ENCODE results near the gene P2RX1.
"Not testable (repeated sequence)": the region's sequence is repeated elsewhere in the genome, so short reads cannot be mapped to it uniquely, and the experiment has no call there.

P2RX1 gene

GRCh38 chr17:3951003-3951402 lies 34.7 kb upstream of the P2RX1 start:
- no peak for FAIRE-seq

- FAIRE-seq, result no peak
Measured at GRCh38 chr17:3950584-3950983, 34.3 kb upstream of the P2RX1 start.

GRCh38 chr17:3949418-3949817 lies 33.2 kb upstream of the P2RX1 start:
- no peak for FAIRE-seq

- not testable (repeated sequence) for FAIRE-seq
Measured at GRCh38 chr17:3948551-3948950, 32.3 kb upstream of the P2RX1 start.

- no peak for FAIRE-seq
Measured at GRCh38 chr17:3947318-3947810, 31.1 kb upstream of the P2RX1 start.

- no peak for FAIRE-seq
Measured at GRCh38 chr17:3946711-3947235, 30.5 kb upstream of the P2RX1 start.

GRCh38 chr17:3944485-3945388 lies 28.5 kb upstream of the P2RX1 start:
- no peak for FAIRE-seq

GRCh38 chr17:3943240-3943891 lies 27.1 kb upstream of the P2RX1 start:
- FAIRE-seq, result no peak

GRCh38 chr17:3940965-3941698 lies 24.9 kb upstream of the P2RX1 start:
- no peak for FAIRE-seq

- no peak for FAIRE-seq
Measured at GRCh38 chr17:3937359-3937758, 21.1 kb upstream of the P2RX1 start.

GRCh38 chr17:3935825-3936355 lies 19.6 kb upstream of the P2RX1 start:
- no peak for FAIRE-seq

- FAIRE-seq, result no peak
Measured at GRCh38 chr17:3935140-3935542, 18.9 kb upstream of the P2RX1 start.

GRCh38 chr17:3929764-3930163 lies 13.5 kb upstream of the P2RX1 start:
- FAIRE-seq, result no peak

- FAIRE-seq, result no peak
Measured at GRCh38 chr17:3929181-3929580, 12.9 kb upstream of the P2RX1 start.

GRCh38 chr17:3928406-3928805 lies 12.1 kb upstream of the P2RX1 start:
- no peak for FAIRE-seq

GRCh38 chr17:3927628-3928340 lies 11.5 kb upstream of the P2RX1 start:
- FAIRE-seq, result no peak

GRCh38 chr17:3926860-3927627 lies 10.8 kb upstream of the P2RX1 start:
- FAIRE-seq, result no peak

GRCh38 chr17:3925684-3926485 lies 9.6 kb upstream of the P2RX1 start:
- FAIRE-seq, result no peak

- FAIRE-seq, result no peak
Measured at GRCh38 chr17:3924512-3925350, 8.5 kb upstream of the P2RX1 start.

Measured in G401.6 (cell line).